PC-3 (cell line): ENCODE measurements around the gene FKBP11.
A peak's percentile ranks its signal among the peaks of the same experiment; 100 is the strongest.

Experiments used
- CTCF ChIP-seq: fragments of 300-600 bp; sonication (generic); conservative IDR thresholded peaks from 2 replicates; pipeline ENCODE4 v1.5.1; 2017; ENCODE audit warnings: antibody characterized with exemption, low read depth, mild to moderate bottlenecking, low read length
- EZH2 ChIP-seq: fragments of 300-600 bp; sonication (generic); IDR thresholded peaks from one replicate; pipeline ENCODE4 v1.6.1; 2017; ENCODE audit warnings: antibody characterized with exemption, mild to moderate bottlenecking, low read length; ENCODE audit not compliant: unreplicated experiment
- EZH2phosphoT487 ChIP-seq: fragments of 300-600 bp; sonication (generic); IDR thresholded peaks from 2 replicates; pipeline ENCODE4 v1.6.1; 2018; ENCODE audit warnings: mild to moderate bottlenecking, antibody characterized with exemption, low read length, borderline replicate concordance

- TF ChIP-seq CTCF (peak; percentile 54), EZH2 (no peak), EZH2phosphoT487 (no peak)
These were observed 40.1 kb upstream of the FKBP11 start for GRCh38 chr12:48965298-48965838.
